ENCODE data around the gene RUFY2. TPM values are rescaled to one million over a fixed set of nuclear protein-coding genes. Genes with fewer than 3 reads are reported as not detected.
"Not testable (repeated sequence)": the region's sequence is repeated elsewhere in the genome, so short reads cannot be mapped to it uniquely, and the experiment has no call there.

RUFY2 gene, protein sequence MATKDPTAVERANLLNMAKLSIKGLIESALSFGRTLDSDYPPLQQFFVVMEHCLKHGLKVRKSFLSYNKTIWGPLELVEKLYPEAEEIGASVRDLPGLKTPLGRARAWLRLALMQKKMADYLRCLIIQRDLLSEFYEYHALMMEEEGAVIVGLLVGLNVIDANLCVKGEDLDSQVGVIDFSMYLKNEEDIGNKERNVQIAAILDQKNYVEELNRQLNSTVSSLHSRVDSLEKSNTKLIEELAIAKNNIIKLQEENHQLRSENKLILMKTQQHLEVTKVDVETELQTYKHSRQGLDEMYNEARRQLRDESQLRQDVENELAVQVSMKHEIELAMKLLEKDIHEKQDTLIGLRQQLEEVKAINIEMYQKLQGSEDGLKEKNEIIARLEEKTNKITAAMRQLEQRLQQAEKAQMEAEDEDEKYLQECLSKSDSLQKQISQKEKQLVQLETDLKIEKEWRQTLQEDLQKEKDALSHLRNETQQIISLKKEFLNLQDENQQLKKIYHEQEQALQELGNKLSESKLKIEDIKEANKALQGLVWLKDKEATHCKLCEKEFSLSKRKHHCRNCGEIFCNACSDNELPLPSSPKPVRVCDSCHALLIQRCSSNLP
- total RNA-seq (10 to 100 TPM; 12.2 to 13.6 TPM), total RNA-seq (27.9 to 37.3 reads per million in 2 donors)

DNA sequence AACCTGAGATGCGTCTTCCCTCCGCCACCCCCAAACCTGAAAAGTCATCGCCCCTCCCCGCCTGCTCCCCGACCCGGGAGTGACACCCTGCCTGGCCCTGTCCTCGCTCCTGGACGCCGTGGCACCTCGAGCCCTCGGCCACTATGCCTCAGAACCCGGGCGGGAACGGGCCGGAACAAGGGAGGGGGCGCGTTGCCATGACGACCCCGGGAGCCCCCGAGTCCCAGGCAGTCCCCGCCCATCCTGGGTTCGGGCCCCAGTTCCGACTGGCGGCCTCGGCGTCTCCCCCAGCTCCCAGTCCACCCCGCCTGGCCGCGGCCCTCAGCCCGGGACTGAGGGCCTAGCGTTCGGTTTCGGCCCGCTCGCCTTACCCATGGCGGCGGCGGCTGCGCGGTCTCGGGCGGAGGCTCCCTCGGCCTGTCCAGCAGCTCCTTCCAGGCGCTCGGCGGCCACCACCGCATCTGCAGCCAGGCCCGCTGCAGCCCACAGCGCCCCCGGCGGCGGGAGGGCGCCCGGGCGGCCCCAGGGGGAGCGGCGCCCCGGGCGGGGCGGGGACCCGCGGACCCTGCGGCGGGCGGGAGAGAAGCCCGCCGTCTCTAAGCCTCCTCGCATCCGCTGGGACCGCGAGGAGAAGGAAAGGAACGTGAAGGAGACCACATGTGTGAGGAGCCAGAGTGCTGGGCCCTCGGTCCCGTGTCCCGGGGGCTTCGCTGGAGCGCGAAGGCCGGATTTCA, at the start of gene RUFY2:
Gene RUFY2 (minus strand): TSS at position 463 of the 734 bp plus-strand sequence. CDS start 88 bp downstream, at position 375.
- DNase-seq (peak; percentile 68 to 76 (median 75)), ATAC-seq (peak; percentile 97)
- Mint-ChIP-seq H3K27ac (peak within 1 kb of the TSS; percentile 83), H3K4me3 (peak within 1 kb of the TSS; percentile 93), H3K27me3 (no peaks in the 10 kb centered on the region), H3K4me1 (peaks cover 14% of the 10 kb centered on the region), H3K36me3 (ENCODE audit: low read depth) (no peaks in the 10 kb centered on the region)
- no peaks in the 10 kb centered on the region for H3K9me3 ChIP-seq (ENCODE audit: control insufficient read depth, low read length, poor library complexity, severe bottlenecking)

DNA sequence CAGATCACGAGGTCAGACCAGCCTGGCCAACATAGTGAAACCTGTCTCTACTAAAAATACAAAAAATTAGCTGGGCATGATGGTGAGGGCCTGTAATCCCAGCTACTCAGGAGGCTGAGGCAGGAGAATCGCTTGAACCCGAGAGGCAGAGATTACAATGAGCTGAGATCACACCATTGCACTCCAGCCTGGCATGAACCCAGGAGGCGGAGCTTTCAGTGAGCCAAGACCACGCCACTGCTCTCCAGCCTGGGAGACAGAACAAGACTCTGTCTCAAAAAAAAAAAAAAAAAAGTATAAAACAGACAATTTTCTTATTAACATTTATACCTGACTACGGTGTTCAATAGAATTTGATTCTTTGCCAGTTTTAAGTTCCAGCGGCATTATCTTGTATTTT, 42.6 kb upstream of the RUFY2 start:
- not testable (repeated sequence) for H3K4me1 Mint-ChIP-seq; ATAC-seq; DNase-seq; H3K9me3 ChIP-seq (ENCODE audit: control insufficient read depth, low read length, poor library complexity, severe bottlenecking); H3K36me3 Mint-ChIP-seq (ENCODE audit: low read depth); H3K27me3 Mint-ChIP-seq; H3K4me3 Mint-ChIP-seq; H3K27ac Mint-ChIP-seq

DNA sequence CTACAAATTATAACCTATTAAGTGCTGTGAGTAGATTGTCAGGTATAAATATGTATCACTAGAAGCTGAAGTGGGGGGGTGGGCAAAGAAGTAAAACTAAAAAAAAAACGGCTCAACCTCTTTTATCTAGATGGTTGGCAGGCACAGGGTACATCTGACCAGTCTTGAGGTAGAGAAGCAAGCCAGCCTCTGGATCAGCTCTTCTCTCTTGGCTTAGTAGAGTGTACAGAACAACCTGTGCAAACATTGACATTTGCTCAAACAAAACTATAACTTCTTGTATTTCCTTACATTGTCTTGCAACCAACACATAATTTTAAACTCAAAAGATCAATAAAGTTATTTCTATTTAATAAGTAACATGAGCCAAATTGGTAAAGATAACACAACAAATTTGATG, 39.1 kb upstream of the RUFY2 start:
- no peaks in the 10 kb centered on the region for H3K9me3 ChIP-seq (ENCODE audit: control insufficient read depth, low read length, poor library complexity, severe bottlenecking)
- Mint-ChIP-seq H3K27ac (no peak overlapping the region), H3K4me1 (peaks cover 3% of the 10 kb centered on the region), H3K27me3 (no peaks in the 10 kb centered on the region), H3K4me3 (no peak overlapping the region), H3K36me3 (ENCODE audit: low read depth) (peaks cover 3% of the 10 kb centered on the region)
- ATAC-seq (no peak), DNase-seq (no peak)

DNA sequence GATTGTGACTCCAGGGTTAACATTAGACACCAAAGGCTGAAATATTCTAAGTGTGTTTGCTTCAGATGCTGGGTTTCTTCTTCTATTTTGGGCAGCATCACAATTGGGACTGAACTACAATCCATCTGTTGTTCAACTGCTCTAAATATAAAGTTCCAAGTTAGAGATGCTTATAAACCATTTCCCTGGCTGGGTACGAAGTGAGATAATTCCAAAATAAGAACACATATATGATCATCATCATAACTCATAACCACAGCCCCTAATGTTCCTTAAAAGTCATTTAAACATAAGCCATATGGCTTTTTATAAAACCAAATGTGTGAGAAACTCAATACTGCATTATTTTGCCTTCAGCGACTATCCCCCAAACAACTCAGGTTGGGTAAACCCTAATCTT, 35.9 kb upstream of the RUFY2 start:
- H3K27ac Mint-ChIP-seq: no peak overlapping the region

DNA sequence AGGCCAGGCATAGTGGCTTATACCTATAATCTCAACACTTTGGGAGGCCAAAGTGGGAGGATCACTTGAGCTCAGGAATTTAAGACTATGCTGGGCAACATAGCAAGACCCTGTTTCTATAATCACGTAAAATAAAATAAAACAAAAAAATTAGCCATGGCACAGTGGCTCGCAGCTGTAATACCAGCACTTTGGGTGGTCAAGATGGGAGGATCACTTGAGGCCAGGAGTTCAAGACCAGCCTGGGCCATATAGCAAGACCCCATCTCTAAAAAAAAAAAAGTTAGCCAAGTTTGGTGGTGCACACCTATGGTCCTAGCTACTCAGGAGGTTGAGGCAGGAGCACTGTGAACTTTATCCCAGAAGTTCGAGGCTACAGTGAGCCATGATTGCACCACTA, 33.8 kb upstream of the RUFY2 start:
- H3K27ac Mint-ChIP-seq: no peak overlapping the region
- H3K36me3 Mint-ChIP-seq (ENCODE audit: low read depth): peaks cover 5% of the 10 kb centered on the region
- no peak for ATAC-seq
- H3K9me3 ChIP-seq (ENCODE audit: control insufficient read depth, low read length, poor library complexity, severe bottlenecking): no peaks in the 10 kb centered on the region
- no peaks in the 10 kb centered on the region for H3K27me3 Mint-ChIP-seq
- peaks cover 3% of the 10 kb centered on the region for H3K4me1 Mint-ChIP-seq
- no peak for DNase-seq
- H3K4me3 Mint-ChIP-seq: no peak overlapping the region

More for the DNA sequence above, 35.9 kb upstream of the RUFY2 start:
- H3K9me3 ChIP-seq (ENCODE audit: control insufficient read depth, low read length, poor library complexity, severe bottlenecking): no peaks in the 10 kb centered on the region
- Mint-ChIP-seq H3K4me1 (no peaks in the 10 kb centered on the region), H3K4me3 (no peak overlapping the region), H3K36me3 (ENCODE audit: low read depth) (no peaks in the 10 kb centered on the region), H3K27me3 (no peaks in the 10 kb centered on the region)
- DNase-seq: no peak
- ATAC-seq: no peak

DNA sequence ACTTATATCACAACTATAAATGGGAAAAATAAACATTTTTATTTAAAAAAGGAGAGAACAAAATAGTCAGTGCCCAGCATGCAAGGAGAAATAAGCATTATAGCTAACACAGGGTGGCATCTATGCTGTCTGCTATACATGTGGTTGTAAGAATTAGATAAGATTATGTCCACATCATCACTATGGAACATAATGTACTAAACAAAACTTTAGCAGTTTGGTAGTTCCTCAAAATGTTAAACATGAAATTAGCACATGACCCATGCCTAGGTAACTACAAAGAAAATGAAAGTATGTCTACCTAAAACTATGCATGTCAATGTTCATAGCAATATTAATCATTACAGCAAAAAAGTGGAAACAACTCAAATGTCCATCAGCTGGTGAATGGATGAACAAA, 28.7 kb upstream of the RUFY2 start:
- no peaks in the 10 kb centered on the region for H3K9me3 ChIP-seq (ENCODE audit: control insufficient read depth, low read length, poor library complexity, severe bottlenecking)
- H3K27me3 Mint-ChIP-seq: no peaks in the 10 kb centered on the region
- ATAC-seq (no peak), DNase-seq (no peak)
- H3K27ac Mint-ChIP-seq: no peak overlapping the region
- H3K4me1 Mint-ChIP-seq: peaks cover 3% of the 10 kb centered on the region
- peaks cover 5% of the 10 kb centered on the region for H3K36me3 Mint-ChIP-seq (ENCODE audit: low read depth)
- H3K4me3 Mint-ChIP-seq: no peak overlapping the region

DNA sequence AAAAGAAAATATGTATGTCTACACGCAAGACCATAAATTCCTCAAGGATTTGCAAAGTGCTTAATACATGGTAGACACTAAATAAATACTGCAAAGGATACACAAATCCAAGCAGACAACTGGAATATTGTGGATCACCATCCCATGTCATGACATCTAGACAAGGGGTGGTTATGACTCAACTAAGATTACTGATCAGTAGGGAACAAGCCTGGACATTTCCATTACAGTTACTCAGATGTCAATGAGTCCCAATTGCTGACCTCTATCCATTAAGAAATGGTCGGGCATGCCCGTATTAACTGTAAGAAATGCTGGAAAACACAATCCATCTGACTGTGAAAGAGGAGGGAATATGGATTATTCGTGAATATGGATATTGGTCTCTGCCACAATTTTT, 27.6 kb upstream of the RUFY2 start:
- Mint-ChIP-seq H3K36me3 (ENCODE audit: low read depth) (peaks cover 5% of the 10 kb centered on the region), H3K27ac (no peak overlapping the region), H3K27me3 (no peaks in the 10 kb centered on the region), H3K4me3 (no peak overlapping the region), H3K4me1 (peaks cover 3% of the 10 kb centered on the region)
- H3K9me3 ChIP-seq (ENCODE audit: control insufficient read depth, low read length, poor library complexity, severe bottlenecking): no peaks in the 10 kb centered on the region
- no peak for DNase-seq
- ATAC-seq: no peak

DNA sequence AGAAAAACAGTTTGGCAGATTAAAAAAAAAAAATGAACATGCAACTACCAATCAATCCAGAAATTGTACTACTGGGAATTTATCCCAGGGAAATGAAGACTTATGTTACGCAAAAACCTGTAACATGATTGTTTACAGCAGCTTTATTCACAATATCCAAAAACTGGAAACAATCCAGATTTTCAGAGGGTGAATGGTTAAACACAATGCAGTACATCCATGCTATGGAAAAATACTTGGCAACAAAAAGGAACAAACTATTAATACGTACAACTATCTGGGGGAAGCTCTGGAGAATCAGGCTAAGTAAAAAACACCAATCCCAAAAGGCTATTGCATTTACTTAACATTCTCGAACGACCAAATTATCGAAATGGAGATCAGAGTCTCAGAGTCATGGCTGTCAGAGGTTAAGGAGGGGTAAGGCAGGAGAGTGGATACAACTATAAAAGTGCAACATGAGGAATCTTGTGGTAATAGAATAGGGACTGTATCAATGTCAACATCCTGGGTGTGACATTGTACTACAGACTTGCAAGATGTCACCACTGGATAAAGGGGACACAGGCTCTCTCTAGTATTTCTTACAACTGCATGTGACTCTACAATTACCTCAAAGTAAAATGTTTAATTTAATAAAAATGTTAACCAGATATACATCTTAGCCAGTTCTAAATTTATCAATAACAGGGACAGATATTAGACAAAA, 21.5 kb upstream of the RUFY2 start:
- Mint-ChIP-seq H3K4me1 (peaks cover 4% of the 10 kb centered on the region), H3K4me3 (no peak overlapping the region), H3K36me3 (ENCODE audit: low read depth) (peaks cover 3% of the 10 kb centered on the region), H3K27me3 (no peaks in the 10 kb centered on the region), H3K27ac (no peak overlapping the region)
- ATAC-seq: no peak
- H3K9me3 ChIP-seq (ENCODE audit: control insufficient read depth, low read length, poor library complexity, severe bottlenecking): no peaks in the 10 kb centered on the region
- no peak for DNase-seq

DNA sequence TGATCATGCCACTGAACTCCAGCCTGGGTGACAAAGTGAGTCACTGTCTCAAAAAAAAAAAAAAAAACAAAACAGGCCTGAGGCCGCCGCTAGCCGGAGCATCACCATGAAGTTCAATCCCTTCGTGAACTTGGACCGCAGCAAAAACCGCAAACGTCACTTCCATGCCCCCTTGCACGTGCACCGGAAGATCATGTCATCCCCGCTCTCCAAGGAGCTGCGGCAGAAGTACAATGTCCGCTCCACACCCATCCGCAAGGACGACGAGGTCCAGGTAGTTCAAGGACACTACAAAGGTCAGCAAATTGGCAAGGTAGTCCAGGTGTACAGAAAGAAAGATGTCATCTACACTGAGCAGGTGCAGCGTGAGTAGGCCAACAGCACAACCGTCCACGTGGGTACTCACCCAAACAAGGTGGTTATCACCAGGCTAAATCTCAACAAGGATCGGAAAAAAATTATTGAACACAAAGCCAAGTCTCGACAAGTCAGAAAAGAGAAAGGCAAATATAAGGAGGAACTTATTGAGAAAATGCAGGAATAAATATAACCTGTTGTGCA, 17.5 kb upstream of the RUFY2 start:
- Mint-ChIP-seq H3K4me1 (peaks cover 8% of the 10 kb centered on the region), H3K36me3 (ENCODE audit: low read depth) (peaks cover 3% of the 10 kb centered on the region), H3K27ac (no peak overlapping the region), H3K27me3 (no peaks in the 10 kb centered on the region), H3K4me3 (no peak overlapping the region)
- ATAC-seq: no peak
- DNase-seq: no peak
- no peaks in the 10 kb centered on the region for H3K9me3 ChIP-seq (ENCODE audit: control insufficient read depth, low read length, poor library complexity, severe bottlenecking)

DNA sequence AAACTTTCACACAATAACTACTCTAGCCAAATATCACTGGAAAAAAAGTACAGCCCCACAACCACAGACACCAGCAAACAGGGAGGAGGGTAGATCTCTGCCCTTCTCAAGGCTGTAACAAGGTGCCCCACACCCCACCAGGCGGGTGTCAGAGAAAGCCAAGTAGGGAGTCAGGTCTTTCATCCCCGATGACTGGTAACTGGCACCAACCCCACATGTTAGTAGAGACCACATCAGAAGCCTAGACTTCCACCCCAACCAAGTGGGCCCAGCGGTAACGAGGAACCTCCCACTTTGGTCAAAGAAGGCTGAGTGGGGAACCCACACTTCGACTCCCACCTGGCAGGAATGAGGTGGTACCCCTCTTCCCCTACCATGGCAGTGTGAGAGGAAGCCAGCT, 16.4 kb upstream of the RUFY2 start:
- H3K9me3 ChIP-seq (ENCODE audit: control insufficient read depth, low read length, poor library complexity, severe bottlenecking): no peaks in the 10 kb centered on the region
- peak; percentile 73 for ATAC-seq
- no peak overlapping the region for H3K27ac Mint-ChIP-seq
- no peak for DNase-seq
- no peak overlapping the region for H3K4me3 Mint-ChIP-seq
- H3K27me3 Mint-ChIP-seq: no peaks in the 10 kb centered on the region
- H3K4me1 Mint-ChIP-seq: peaks cover 8% of the 10 kb centered on the region
- peaks cover 3% of the 10 kb centered on the region for H3K36me3 Mint-ChIP-seq (ENCODE audit: low read depth)

DNA sequence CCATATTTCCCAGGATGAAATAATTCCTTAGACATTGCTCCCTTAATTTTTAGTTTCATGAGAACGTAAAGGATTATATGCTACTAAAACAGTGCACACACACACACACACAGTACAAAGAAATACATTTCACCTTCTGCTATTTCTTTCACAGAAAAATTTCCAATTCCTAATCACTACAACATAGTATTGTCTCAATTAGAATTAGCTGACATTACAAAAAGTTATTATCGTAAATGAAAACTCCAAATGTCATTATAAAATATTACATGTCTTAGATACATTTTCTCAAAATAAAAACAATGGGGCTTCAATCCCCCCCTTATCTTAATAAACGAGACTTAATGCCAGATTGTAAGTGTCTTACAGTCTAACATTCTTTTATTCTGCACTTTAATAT, 12.3 kb upstream of the RUFY2 start:
- peaks cover 6% of the 10 kb centered on the region for H3K4me1 Mint-ChIP-seq
- no peaks in the 10 kb centered on the region for H3K9me3 ChIP-seq (ENCODE audit: control insufficient read depth, low read length, poor library complexity, severe bottlenecking)
- no peak for ATAC-seq
- no peak overlapping the region for H3K4me3 Mint-ChIP-seq
- no peak overlapping the region for H3K27ac Mint-ChIP-seq
- DNase-seq: no peak
- H3K27me3 Mint-ChIP-seq: no peaks in the 10 kb centered on the region
- H3K36me3 Mint-ChIP-seq (ENCODE audit: low read depth): peaks cover 3% of the 10 kb centered on the region

DNA sequence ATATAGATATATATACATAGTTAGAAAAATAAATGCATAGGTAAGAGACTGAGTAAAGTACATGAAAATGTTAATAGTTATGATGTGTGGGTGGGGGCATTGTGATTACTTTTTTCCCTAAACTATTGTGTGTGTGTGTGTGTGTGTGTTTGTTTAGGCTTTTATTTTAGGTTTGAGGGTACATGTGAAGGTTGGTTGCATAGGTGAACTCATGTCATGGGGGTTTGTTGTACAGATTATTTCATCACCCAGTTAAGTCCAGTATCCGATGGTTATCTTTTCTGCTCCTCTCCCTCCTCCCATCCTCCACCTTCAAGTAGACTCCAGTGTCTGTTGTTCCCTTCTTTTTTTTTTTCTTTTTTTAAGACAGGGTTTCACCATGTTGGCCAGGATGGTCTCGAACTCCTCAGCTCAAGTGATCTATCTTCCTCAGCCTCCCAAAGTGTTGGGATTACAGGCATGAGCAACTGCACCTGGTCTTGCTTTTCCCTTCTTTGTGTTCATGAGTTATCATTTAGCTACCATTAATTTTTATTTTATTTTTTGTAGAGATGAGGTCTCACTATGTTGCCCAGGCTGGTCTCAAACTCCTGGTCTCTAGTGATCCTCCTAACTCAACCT, 1.9 kb upstream of the RUFY2 start:
- no peaks in the 10 kb centered on the region for H3K27me3 Mint-ChIP-seq
- ATAC-seq (no peak), DNase-seq (no peak)
- H3K9me3 ChIP-seq (ENCODE audit: control insufficient read depth, low read length, poor library complexity, severe bottlenecking): no peaks in the 10 kb centered on the region
- no peaks in the 10 kb centered on the region for H3K36me3 Mint-ChIP-seq (ENCODE audit: low read depth)
- H3K4me3 Mint-ChIP-seq: no peak overlapping the region
- no peak overlapping the region for H3K27ac Mint-ChIP-seq
- peaks cover 14% of the 10 kb centered on the region for H3K4me1 Mint-ChIP-seq

All from T-helper 17 cell (primary cell).